HG03039 (cell line): Measurements from ENCODE around the gene MPP7.

Experiments used
- ATAC-seq: cut with Tn5 transposase; IDR thresholded peaks from one replicate; pipeline ENCODE4 v1.9.1; 2021; ENCODE audit warnings: mild to moderate bottlenecking, moderate library complexity; ENCODE audit not compliant: unreplicated experiment

The MPP7 gene

DNA sequence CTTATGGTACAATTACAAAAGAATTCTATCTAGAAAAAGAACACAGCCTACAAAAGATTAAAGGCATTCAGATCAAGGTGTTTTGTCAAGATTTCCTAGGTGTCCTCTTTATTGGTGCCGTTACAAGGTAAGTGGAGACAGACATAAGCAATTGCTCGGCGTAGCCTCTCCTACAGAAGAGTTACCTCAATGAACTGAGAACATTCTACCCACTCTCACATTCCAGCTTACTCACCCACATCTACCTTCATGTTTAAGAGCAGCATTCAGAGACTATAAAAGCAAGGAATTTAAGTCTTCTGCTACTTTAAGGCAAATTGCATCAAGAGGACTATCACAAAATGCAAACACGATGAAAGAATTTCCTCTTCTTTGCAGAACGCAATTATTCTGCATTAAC, 29.5 kb downstream of the MPP7 start:
- no peak for ATAC-seq

DNA sequence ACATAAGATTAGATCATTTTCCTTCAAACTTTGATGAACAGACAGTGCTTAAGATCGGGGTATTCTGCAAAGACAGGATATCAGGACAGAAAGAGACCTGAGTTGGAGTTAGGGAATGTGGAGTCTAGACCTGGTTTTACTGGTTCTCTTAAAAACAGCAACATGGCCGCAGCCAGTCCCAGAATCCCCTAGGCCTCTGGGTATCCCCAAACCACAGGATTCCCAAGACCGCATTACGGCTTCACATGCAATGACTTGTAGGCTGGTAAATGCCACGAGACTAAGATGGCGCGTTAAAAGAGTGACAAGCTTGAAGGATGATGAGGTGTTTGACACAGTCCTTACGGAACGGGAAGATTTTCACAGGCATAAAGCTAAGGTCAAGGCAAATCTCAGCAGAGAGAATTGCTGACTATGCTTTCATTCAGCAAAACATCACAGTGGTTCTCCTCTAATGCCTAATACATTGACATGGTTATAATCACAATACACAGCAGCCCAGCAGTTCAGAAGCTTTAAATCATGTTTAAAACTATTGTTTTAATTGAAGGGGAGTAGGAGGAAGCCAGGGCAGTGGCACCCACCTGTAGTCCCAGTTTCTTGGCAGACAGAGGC, 32.9 kb downstream of the MPP7 start:
- ATAC-seq: no peak

DNA sequence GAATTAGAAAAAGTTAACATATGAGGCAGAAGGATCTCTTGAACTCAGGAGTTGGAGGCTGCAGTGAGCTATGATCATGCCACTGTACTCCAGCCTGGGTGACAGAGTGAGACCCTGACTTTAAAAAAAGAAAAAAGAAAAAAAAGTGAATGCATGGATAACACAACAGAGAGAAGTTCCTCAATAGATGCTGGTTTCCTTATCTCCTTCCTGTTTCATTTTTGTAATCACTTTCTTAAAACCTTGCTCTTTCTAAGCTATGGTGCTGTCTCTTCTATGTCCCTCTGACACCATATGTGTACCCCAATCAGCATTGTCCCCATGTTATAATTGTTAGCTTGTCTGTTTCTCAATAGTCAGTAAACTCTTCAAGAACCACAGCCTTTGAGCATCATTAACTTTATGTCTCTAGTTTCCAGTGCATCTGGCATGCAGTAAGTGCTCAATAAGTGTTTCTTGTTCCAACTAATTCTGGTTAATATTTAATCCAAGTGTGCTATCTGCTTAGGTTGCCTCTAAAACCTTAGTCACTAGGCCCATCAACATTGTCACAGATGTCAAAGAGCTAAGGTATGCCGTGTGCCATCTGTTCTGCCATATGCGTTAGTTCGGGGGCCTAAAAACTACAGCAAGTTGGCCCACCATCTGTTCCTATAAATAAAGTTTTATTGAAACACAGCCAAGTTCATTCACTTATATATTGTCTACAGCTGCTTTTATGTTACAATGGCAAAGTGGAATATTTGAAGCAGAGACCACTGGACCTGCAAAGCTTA, 36.2 kb downstream of the MPP7 start:
- ATAC-seq: no peak

DNA sequence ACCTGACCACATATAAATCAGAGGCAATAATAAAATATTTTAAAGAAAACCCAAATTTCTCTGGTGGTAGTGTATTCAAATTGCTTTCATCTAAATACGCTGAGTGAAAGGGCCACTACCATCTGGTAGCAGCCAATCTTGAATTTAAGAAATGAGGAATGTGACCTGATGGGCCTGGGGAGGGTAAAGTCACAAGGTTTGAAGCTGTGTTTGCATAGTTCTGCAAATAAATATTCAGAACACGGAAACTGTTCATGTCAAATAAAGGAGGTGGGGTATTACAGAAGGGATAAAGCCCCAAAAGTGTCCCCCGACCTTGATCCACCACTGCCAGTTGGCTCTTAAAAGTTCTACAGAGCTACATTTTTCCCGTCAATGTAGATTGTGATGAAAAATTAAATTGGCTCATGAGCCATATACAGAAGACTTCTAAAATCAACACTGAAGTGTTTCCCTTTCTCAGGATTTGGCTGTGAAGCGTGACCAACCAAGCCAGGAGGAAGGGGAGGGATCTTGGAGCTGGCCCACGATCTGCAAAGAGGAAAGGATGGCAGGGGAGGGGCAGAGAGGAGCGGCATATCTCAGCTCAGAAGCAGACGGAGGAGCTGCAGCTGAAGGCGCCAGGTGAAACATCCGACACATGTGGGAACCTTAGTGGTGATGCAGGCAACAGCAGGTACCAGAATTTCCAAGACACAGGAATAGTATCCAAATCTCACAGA, 39.6 kb downstream of the MPP7 start:
- ATAC-seq: no peak

DNA sequence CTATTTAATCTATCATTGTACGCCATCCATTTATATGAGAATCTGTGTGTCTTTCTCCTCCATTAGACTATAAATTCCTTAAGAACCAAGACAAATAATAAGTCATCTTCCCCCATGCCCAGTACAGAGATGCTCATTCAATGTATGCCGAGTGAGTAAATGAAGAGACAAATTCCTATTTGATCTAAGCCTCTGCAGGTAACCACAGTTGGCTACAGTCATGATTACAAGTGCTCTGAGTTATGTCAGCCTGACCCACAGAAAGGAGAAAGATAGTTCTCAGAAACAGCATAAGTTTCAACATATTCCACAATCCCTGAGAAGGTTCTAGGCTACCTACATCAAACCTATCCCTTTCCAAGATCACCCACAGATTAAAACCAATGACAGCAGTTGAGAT, 46.1 kb downstream of the MPP7 start:
- ATAC-seq: no peak

DNA sequence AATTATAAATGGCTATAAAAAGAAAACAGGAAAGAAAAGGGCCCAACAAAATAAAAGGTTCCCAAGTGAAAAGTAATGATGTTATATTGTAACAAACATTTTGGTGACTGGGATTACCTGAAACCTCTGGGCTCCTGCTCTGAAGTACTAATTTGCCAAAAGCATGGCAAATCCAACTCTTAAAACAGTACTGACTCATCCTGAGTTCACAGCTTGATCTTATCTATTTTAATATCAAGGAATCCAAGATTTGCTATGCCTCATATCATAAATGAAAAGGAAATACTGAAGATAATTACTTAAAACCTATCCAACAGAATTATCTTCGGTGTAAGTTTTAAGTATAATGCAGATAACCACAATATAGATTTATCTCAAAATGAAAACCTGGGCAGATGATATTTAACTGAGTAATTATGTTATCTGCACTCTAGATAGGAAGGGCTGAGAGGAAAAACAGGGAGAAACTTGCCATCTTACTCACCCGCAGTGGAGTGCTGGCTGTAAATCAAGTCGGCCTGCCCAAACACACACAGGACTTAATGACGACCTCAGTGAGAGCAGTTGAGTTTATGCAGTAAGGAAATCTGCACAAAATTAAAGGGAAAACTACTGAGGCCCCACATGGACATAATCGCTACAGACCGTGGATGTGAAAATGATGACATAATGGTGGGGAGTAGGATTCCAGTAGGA, 48.4 kb downstream of the MPP7 start:
- no peak for ATAC-seq

DNA sequence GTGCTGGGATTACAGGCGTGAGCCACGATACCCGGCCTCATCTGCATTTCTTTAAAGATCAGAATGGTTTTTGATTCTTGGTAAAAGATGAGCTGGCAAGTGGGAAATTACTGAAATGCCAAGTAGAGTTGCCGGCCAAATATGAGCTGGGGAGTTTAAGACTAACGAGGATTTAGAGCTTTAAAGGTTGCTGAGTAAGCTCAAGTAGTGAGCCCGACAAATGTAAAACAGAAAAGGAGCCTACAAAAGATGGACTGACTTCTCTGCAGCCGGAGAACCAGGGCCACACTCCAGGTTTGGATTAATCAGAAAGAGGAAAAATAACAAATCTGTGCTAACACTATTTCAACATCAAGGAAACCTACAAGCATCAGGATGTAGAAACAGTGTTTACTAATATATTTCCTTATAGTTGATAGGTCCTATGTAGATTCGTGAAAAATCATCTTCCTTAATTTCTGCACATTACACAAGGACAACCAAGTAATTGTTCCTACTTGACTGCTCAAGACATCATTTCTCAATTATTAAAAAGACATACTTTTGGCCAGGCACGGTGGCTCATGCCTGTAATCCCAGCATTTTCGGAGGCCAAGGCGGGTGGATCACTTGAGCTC, 49.6 kb downstream of the MPP7 start:
- no peak for ATAC-seq
